Pulmonary artery endothelial cell (primary cell): ENCODE results near the gene CCDC77. TPM values are rescaled to one million over a fixed set of nuclear protein-coding genes. Genes with fewer than 3 reads are reported as not detected.
A peak's percentile ranks its signal among the peaks of the same experiment; 100 is the strongest.
"Not testable (repeated sequence)": the region's sequence is repeated elsewhere in the genome, so short reads cannot be mapped to it uniquely, and the experiment has no call there.

Experiments
- DNase-seq: peaks from one replicate; pipeline ENCODE4 v3.0.0-alpha.2; 2011; ENCODE audit warnings: low read depth, low spot score
- total RNA-seq: library from RNA; depleted of rRNA; stranded (reverse); fragments of >200 nt; gene quantifications from 2 replicates; pipeline ENCODE4 v1.2.3, GENCODE V29; 2014

The CCDC77 gene
- total RNA-seq = 9.2 and 10.0 TPM in 2 replicates

- DNase-seq = peak; percentile 73
Observed at GRCh38 chr12:401235-402028, at the start of gene CCDC77. Gene CCDC77 (plus strand): TSS chr12:401644. CDS start chr12:409384, 7,740 bp downstream.

GRCh38 chr12:356276-356988, 45.0 kb upstream of the CCDC77 start:
- DNase-seq = no peak

GRCh38 chr12:359091-359490, 42.4 kb upstream of the CCDC77 start:
- DNase-seq = no peak

- DNase-seq = no peak
Observed at GRCh38 chr12:366820-367219, 34.6 kb upstream of the CCDC77 start.

GRCh38 chr12:367972-368371, 33.5 kb upstream of the CCDC77 start:
- DNase-seq = no peak

- not testable (repeated sequence) for DNase-seq
Observed at GRCh38 chr12:370739-371485, 30.5 kb upstream of the CCDC77 start.

- no peak for DNase-seq
Observed at GRCh38 chr12:386651-387050, 14.8 kb upstream of the CCDC77 start.

GRCh38 chr12:388012-388411, 13.4 kb upstream of the CCDC77 start:
- DNase-seq = no peak

GRCh38 chr12:388541-389141, 12.8 kb upstream of the CCDC77 start:
- DNase-seq = no peak

GRCh38 chr12:389142-390096, 12.0 kb upstream of the CCDC77 start, which contains the start of gene KDM5A:
Gene KDM5A (minus strand): TSS chr12:389320. CDS start chr12:389091, 229 bp downstream.
- DNase-seq = peak; percentile 78

GRCh38 chr12:400828-401227, 616 bp upstream of the CCDC77 start:
- no peak for DNase-seq

- DNase-seq = no peak
Observed at GRCh38 chr12:402029-402389, 565 bp downstream of the CCDC77 start.

GRCh38 chr12:414859-415258, 13.4 kb downstream of the CCDC77 start:
- no peak for DNase-seq

GRCh38 chr12:418432-418831, 17.0 kb downstream of the CCDC77 start:
- DNase-seq = no peak

- DNase-seq = no peak
Observed at GRCh38 chr12:422526-422925, 21.1 kb downstream of the CCDC77 start.

GRCh38 chr12:435737-436136, 34.3 kb downstream of the CCDC77 start:
- not testable (repeated sequence) for DNase-seq

- DNase-seq = peak; percentile 7
Observed at GRCh38 chr12:442235-442884, 40.9 kb downstream of the CCDC77 start.

- no peak for DNase-seq
Observed at GRCh38 chr12:447141-447540, 45.7 kb downstream of the CCDC77 start.

- DNase-seq = no peak
Observed at GRCh38 chr12:449203-449602, 47.8 kb downstream of the CCDC77 start.

- DNase-seq = no peak
Observed at GRCh38 chr12:450438-450837, 49.0 kb downstream of the CCDC77 start.
